ENCODE data around the gene SEMA3D.

The SEMA3D gene

DNA sequence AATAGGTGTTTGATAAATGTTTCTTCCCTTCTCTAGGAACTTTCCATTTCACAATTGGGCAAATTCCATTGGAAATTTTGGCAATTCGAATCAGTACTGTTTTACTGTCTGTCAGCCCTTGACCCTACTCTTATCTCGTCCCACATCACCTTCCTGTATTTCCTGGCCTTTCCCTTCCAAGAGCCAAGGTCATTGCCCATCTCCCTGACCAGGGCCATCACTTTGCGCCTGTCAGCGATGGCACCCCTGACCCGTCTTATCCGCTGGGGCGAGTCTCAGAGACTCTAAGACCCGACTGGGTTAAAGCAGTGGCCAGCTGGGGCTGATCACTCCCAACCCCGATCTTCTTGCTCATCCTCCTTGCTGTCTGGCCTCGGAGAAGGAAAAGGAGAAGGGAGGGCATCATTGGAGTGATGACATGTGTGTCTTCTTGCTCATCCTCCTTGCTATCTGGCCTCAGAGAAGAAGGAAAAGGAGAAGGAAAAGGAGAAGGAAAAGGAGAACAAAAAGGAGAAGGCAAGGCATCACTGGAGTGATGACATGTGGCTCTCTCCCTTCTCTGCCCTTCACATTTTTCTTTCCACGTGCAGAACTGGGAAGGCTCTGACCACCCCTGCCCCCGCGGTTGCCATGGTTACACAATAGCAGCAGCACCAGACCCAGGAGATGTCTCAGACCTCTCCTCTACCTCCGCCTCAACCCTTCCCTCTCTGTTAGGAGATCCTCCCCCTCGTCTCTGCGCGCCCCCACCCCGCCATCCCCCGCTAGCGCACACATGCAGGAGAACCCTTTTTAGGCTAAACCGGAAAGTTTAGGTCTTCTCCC, 2.0 kb downstream of the SEMA3D start:
- no peak for DNase-seq (ENCODE audit: low read depth in 2 of 2)

GRCh38 chr7:85183296-85183695, 3.6 kb downstream of the SEMA3D start:
- DNase-seq (ENCODE audit: low read depth in 2 of 2): no peak

GRCh38 chr7:85178531-85179298, 8.1 kb downstream of the SEMA3D start:
- no peak for DNase-seq (ENCODE audit: low read depth in 2 of 2)

- no peak for DNase-seq (ENCODE audit: low read depth in 2 of 2)
These were observed 9.5 kb downstream of the SEMA3D start for GRCh38 chr7:85177316-85177715.

DNA sequence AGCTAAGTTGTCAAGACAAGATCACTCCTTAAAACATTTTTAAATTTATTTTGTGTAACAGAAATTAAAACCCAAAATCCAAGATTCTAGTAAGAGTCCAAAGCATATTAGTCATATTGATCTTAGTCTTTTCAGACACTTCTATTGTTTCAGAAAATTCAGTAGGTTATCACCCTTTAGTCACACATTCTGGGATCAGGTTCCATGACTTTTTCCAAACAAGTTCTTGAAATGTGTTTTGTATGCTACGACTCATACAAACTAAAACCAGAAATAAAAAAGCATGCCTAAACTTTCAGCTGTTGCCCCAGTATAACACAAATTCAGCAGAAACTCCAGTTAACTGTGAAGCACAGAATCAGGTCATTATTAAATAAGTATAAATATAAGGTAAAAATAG, 10.7 kb downstream of the SEMA3D start:
- DNase-seq (ENCODE audit: low read depth in 2 of 2): no peak

- DNase-seq (ENCODE audit: low read depth in 2 of 2): no peak
These were observed 11.6 kb downstream of the SEMA3D start for GRCh38 chr7:85175217-85175616.

- no peak for DNase-seq (ENCODE audit: low read depth in 2 of 2)
These were observed 14.3 kb downstream of the SEMA3D start for GRCh38 chr7:85172530-85172941.

GRCh38 chr7:85167636-85168035, 19.2 kb downstream of the SEMA3D start:
- DNase-seq (ENCODE audit: low read depth in 2 of 2): no peak

GRCh38 chr7:85165263-85165662, 21.6 kb downstream of the SEMA3D start:
- DNase-seq (ENCODE audit: low read depth in 2 of 2): no peak

DNA sequence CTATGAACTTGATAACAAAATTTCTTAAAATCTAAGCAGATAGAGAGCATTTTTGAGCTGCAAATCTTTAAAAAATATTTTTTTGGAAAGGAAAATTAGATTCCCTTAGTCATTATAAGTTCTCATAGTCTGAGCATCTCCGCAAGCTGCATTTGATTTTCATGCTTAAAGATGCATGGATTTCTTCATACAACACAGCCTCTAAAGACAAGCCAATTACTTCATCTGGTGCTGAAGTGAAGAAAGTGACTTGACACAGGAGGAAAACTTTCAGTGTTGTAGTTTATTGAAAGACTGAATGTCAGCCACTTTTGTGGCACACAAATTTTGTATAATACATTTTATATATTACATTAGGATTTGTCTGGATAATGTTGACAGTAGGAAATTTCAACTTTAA, 22.5 kb downstream of the SEMA3D start:
- DNase-seq (ENCODE audit: low read depth in 2 of 2): no peak

DNA sequence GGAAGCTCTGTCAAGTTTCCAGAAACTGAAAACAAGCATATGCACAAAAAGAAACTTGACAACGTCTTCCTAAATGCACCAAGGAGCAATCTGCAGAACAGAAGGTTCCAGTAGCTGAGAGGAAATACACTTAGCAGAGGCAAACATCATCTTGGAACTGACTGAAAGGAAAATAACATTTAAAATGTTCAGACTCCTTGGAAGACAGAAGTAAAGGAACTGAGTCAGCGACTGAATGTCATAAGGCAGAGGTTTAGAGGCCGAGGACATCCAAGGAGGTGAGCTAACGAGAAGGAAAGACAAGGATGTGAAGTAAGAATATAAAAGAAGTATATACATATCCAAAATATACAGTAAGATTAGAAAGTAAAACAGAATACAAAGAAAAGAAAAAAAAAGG, 24.1 kb downstream of the SEMA3D start:
- no peak for DNase-seq (ENCODE audit: low read depth in 2 of 2)

GRCh38 chr7:85160223-85160622, 26.6 kb downstream of the SEMA3D start:
- no peak for DNase-seq (ENCODE audit: low read depth in 2 of 2)

- no peak for DNase-seq (ENCODE audit: low read depth in 2 of 2)
These were observed 27.9 kb downstream of the SEMA3D start for GRCh38 chr7:85159003-85159402.

- DNase-seq (ENCODE audit: low read depth in 2 of 2): no peak
These were observed 30.1 kb downstream of the SEMA3D start for GRCh38 chr7:85156661-85157208.

- no peak for DNase-seq (ENCODE audit: low read depth in 2 of 2)
These were observed 32.4 kb downstream of the SEMA3D start for GRCh38 chr7:85154282-85154937.

DNA sequence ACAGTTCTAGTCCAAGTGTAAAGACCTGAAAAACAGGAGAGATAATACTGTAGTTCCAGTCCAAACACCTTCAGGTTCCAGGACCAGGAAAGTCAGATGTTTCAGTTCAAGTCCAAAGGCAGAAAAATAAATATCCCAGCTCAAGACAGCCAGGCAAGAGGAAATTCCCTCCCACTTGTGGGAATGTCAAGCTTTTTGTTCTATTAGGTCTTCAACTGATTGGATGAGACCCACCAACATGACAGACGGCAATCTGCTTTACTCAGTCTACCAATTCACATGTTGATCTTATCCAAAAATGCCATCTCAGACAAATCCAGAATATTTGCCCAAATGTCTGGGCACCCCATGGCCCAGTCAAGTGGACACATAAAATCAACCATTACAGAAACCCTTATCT, 33.1 kb downstream of the SEMA3D start:
- no peak for DNase-seq (ENCODE audit: low read depth in 2 of 2)

DNA sequence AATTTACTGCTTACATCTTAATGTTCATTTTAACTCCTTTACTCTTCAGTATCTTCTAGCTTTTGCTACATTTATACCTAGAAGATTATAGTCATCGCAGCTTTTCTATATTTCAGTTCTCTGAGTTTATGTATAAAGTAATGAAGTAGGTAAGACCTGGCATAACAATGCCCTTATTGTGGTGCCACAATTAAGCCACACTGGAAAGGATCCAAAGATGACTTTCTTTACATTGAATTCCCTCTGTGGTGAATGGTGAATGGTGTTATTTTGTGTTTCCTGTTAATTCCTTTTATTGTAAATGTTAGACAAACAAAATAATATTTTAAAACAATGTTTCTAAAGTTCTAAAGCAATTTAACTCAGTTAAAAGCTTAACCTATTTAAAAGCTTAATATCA, 36.2 kb downstream of the SEMA3D start:
- no peak for DNase-seq (ENCODE audit: low read depth in 2 of 2)

DNA sequence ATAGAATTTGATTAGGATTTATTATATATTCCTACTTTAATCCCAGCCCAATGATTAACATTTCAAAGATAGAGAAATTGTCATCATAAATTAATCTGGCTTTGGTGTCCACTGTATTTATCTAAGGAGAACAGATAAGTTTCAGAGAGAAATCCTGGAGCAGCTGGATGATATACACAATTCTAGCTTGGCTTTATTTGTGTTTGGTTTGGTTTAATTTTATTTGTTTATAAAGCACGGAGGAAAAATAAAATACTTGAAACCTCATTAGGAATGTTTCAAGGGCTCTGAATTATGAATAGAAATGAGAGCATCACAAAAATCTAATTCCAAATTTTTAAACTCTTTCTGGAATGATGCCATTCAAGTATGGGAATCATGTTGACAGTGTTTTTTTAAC, 42.1 kb downstream of the SEMA3D start:
- DNase-seq (ENCODE audit: low read depth in 2 of 2): no peak

DNA sequence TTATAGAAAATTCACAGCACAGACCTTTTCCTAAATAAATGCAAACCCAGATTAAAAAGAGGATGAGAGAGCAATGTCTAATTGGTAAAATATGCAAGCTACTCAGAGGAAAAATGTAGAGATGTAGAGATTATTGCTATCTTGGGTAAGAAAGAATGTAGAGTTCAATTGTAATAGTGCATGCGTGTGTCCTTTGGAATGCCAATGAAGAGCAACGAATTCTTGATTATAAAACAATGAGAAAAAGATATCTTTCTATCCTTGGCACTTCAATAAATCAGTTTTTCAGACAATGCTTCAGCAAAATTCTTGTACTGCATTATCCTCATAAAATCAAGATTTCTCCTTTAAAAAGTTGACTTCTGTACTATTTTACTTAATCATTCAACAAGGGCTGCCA, 50.9 kb downstream of the SEMA3D start:
- DNase-seq (ENCODE audit: low read depth in 2 of 2): no peak

DNA sequence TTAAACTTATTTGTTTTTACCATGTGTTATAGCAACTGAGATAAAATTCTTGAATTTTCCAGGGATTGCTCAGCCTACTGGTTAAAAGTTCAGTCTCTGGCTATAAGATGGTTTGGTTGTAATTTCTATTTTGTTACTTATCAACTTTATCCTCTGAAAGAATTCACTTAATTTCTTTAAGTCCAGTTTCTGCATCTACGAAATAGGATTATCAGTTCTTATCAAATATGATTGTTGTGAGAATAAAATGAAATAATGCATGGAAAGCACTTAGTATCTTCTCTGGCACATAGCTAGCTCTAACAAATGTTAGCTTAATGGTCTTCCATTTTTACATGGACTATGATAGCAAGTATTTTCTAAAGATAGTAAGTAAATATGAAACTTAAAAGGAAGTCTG, 53.3 kb downstream of the SEMA3D start:
- DNase-seq (ENCODE audit: low read depth in 2 of 2): no peak

GRCh38 chr7:85133006-85133405, 53.9 kb downstream of the SEMA3D start:
- DNase-seq (ENCODE audit: low read depth in 2 of 2): no peak

- DNase-seq (ENCODE audit: low read depth in 2 of 2): no peak
These were observed 56.2 kb downstream of the SEMA3D start for GRCh38 chr7:85130702-85131101.

Data from activated CD8-positive, alpha-beta memory T cell treated with anti-CD3 and anti-CD28 coated beads for 4 hours (primary cell).